ENCODE measurements around the gene RALGPS2. TPM values are rescaled to one million over a fixed set of nuclear protein-coding genes. Genes with fewer than 3 reads are reported as not detected.

RALGPS2 gene
- polyA plus RNA-seq, 1 donor from 2014 or later, result 257 TPM

DNA sequence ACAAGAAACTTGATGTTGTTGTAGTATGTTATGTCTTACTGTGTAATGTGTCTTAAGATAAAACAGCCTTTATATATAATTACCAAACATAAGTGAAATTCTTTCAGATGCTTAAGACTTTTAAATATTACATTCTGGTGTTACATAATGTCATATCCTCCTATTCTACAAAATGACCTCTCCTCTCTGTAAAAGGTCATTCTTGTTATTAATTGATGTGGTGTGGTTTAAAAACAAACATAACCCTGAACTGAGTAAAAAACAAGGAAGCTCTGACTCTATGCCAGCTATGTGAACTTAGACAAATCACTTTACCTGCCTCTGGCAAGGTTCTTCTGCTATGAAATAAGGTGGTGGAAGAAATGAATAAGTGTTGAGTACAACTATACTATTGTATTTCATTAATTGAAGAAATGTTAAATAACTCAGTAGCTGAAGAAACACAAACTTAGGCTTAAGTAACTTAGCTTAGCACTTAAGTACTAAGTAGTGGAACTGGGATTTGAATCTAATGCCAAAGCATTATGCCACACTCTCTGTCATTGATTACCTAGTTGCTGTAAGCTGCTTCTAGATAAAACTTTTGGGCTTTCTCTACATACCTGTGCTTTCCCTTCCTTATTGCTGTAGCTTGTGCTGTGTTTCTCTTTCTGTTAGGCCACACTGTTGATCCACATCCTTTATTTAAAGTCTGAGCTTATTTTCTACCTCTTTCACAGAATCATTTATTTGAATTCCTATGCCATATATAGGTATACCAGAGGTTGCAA lies 146.7 kb downstream of the RALGPS2 start:
- H3K36me3 Mint-ChIP-seq, result peaks cover 4% of the 10 kb centered on the region
- peaks cover 13 to 32% (median 21%) of the 10 kb centered on the region in 3 donors for H3K4me1 Mint-ChIP-seq
- H3K27me3 Mint-ChIP-seq, result no peaks in the 10 kb centered on the region
- peak overlapping the region; percentile 11 to 51 (median 16) for H3K27ac Mint-ChIP-seq
- no peaks in the 10 kb centered on the region for H3K9me3 Mint-ChIP-seq
- H3K4me3 Mint-ChIP-seq, result no peak overlapping the region

- Mint-ChIP-seq H3K9me3 (no peaks in the 10 kb centered on the region), H3K27me3 (no peaks in the 10 kb centered on the region), H3K36me3 (peaks cover 4% of the 10 kb centered on the region), H3K27ac (peak overlapping the region in 2 of 3 donors; percentile 56 to 71), H3K4me1 (peaks cover 6 to 30% (median 10%) of the 10 kb centered on the region in 3 donors), H3K4me3 (no peak overlapping the region)
Measured at GRCh38 chr1:178874966-178875365, 149.9 kb downstream of the RALGPS2 start.

GRCh38 chr1:178875936-178876335 lies 150.9 kb downstream of the RALGPS2 start:
- peak overlapping the region in 2 of 3 donors; percentile 48 to 71 for H3K27ac Mint-ChIP-seq
- H3K27me3 Mint-ChIP-seq, result no peaks in the 10 kb centered on the region
- H3K4me1 Mint-ChIP-seq, result peaks cover 6 to 30% (median 8%) of the 10 kb centered on the region in 3 donors
- H3K9me3 Mint-ChIP-seq, result no peaks in the 10 kb centered on the region
- peaks cover 4% of the 10 kb centered on the region for H3K36me3 Mint-ChIP-seq
- H3K4me3 Mint-ChIP-seq, result no peak overlapping the region

GRCh38 chr1:178877896-178878295 lies 152.9 kb downstream of the RALGPS2 start:
- H3K4me1 Mint-ChIP-seq, result peaks cover 2 to 20% (median 6%) of the 10 kb centered on the region in 3 donors
- no peaks in the 10 kb centered on the region for H3K27me3 Mint-ChIP-seq
- H3K9me3 Mint-ChIP-seq, result no peaks in the 10 kb centered on the region
- peak overlapping the region in 1 of 3 donors; percentile 42 for H3K27ac Mint-ChIP-seq
- no peak overlapping the region for H3K4me3 Mint-ChIP-seq
- peaks cover 1% of the 10 kb centered on the region for H3K36me3 Mint-ChIP-seq

DNA sequence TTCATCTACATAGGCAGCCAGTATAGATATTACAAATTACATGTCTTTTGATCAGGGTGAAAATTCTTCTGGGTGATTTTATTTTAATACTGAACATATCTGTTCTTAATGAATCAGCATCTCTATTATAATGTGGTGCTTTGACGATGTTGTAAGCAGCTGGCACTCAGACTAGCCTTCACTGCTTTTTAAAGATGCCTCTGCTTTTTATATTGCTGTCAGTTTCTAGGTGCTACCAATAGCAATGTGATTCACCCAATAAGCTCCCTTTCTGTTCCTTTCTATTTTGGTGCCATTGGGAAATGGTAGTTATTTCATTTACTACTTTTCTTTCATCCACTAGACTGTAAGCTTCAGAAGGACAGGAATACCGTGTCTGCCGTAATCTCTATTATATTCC lies 156.9 kb downstream of the RALGPS2 start:
- Mint-ChIP-seq H3K9me3 (no peaks in the 10 kb centered on the region), H3K4me1 (peaks cover 0 to 5% (median 3%) of the 10 kb centered on the region in 3 donors), H3K27ac (peak overlapping the region in 1 of 3 donors; percentile 37), H3K27me3 (no peaks in the 10 kb centered on the region), H3K4me3 (no peak overlapping the region), H3K36me3 (peaks cover 3% of the 10 kb centered on the region)

- Mint-ChIP-seq H3K9me3 (no peaks in the 10 kb centered on the region), H3K27ac (peak overlapping the region in 1 of 3 donors; percentile 18), H3K4me3 (no peak overlapping the region), H3K27me3 (no peaks in the 10 kb centered on the region), H3K36me3 (peaks cover 3% of the 10 kb centered on the region), H3K4me1 (peaks cover 0 to 3% (median 0%) of the 10 kb centered on the region in 3 donors)
Measured at GRCh38 chr1:178885869-178886268, 160.8 kb downstream of the RALGPS2 start.

GRCh38 chr1:178886551-178886950 lies 161.5 kb downstream of the RALGPS2 start:
- peaks cover 3% of the 10 kb centered on the region for H3K36me3 Mint-ChIP-seq
- no peaks in the 10 kb centered on the region for H3K9me3 Mint-ChIP-seq
- H3K4me3 Mint-ChIP-seq, result no peak overlapping the region
- peaks cover 0 to 3% (median 0%) of the 10 kb centered on the region in 3 donors for H3K4me1 Mint-ChIP-seq
- H3K27ac Mint-ChIP-seq, result peak overlapping the region; percentile 18 to 87 (median 73)
- H3K27me3 Mint-ChIP-seq, result no peaks in the 10 kb centered on the region

GRCh38 chr1:178895928-178896327 lies 170.9 kb downstream of the RALGPS2 start:
- Mint-ChIP-seq H3K4me1 (peaks cover 6 to 20% (median 8%) of the 10 kb centered on the region in 3 donors), H3K27ac (peak overlapping the region; percentile 57 to 85 (median 60)), H3K4me3 (no peak overlapping the region), H3K36me3 (peaks cover 20% of the 10 kb centered on the region), H3K27me3 (no peaks in the 10 kb centered on the region), H3K9me3 (peaks cover 2 to 12% (median 8%) of the 10 kb centered on the region in 3 donors)

DNA sequence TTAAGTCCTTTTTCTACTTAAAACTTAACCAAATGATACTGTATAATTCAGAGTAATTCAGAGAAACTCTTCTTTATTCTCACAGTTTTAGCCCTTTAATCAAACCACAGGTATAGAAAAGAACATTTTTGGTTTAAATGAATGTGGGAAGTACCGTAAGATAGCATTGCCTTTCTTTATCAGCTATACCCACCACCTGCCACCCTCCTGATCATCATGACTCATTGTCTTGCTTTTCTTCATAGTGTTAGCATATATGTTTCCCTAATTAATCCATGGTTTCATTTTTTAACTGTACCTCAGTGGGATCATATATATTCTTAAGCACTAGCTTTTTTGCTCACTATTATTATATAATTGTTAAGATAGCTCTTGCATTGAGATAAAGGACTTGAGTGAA lies 173.4 kb downstream of the RALGPS2 start:
- no peak overlapping the region for H3K4me3 Mint-ChIP-seq
- no peaks in the 10 kb centered on the region for H3K27me3 Mint-ChIP-seq
- H3K36me3 Mint-ChIP-seq, result peaks cover 24% of the 10 kb centered on the region
- H3K4me1 Mint-ChIP-seq, result peaks cover 6 to 27% (median 9%) of the 10 kb centered on the region in 3 donors
- H3K9me3 Mint-ChIP-seq, result peaks cover 2 to 12% (median 8%) of the 10 kb centered on the region in 3 donors
- no peak overlapping the region for H3K27ac Mint-ChIP-seq

- Mint-ChIP-seq H3K27me3 (no peaks in the 10 kb centered on the region), H3K4me1 (peaks cover 8 to 32% (median 10%) of the 10 kb centered on the region in 3 donors), H3K36me3 (peaks cover 27% of the 10 kb centered on the region), H3K4me3 (peak overlapping the region in 1 of 4 donors; percentile 6), H3K9me3 (peaks cover 2 to 12% (median 8%) of the 10 kb centered on the region in 3 donors), H3K27ac (peak overlapping the region; percentile 29 to 82 (median 68))
Measured at GRCh38 chr1:178899402-178899801, 174.4 kb downstream of the RALGPS2 start.

DNA sequence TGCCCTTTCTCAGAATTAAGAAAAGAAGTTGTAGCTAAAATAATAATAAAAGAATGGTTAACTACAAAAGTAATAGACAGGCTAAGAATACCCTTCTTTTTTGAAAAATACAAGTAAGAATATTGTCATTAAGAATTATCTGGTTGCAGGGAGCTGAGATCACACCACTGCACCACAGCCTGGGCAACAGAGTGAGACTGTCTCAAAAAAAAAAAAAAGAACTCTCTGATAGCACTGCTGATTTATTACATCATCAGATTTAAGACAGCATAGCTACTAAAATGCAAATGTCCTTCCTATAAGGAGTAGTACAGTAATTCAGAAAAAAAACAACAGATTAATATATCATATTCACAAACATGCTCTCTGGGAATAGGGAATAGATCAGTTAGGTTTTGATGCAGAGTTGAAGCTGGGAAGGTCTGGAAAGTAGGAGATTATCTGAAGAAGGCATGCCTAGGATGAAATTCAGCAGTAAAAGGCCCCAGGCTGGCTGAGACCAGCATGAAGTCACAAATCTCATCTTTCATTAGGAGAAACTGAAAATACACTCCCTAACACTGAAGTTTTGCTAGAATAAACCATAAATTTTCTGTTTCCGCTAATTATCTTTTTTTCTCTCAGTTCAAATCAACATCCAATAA lies 176.6 kb downstream of the RALGPS2 start:
- peak overlapping the region in 1 of 4 donors; percentile 12 for H3K4me3 Mint-ChIP-seq
- no peaks in the 10 kb centered on the region for H3K9me3 Mint-ChIP-seq
- peak overlapping the region in 2 of 3 donors; percentile 11 to 40 for H3K27ac Mint-ChIP-seq
- H3K36me3 Mint-ChIP-seq, result peaks cover 21% of the 10 kb centered on the region
- peaks cover 9 to 37% (median 15%) of the 10 kb centered on the region in 3 donors for H3K4me1 Mint-ChIP-seq
- H3K27me3 Mint-ChIP-seq, result no peaks in the 10 kb centered on the region

GRCh38 chr1:178908358-178908757 lies 183.3 kb downstream of the RALGPS2 start:
- H3K27ac Mint-ChIP-seq, result peak overlapping the region in 2 of 3 donors; percentile 59 to 84
- peaks cover 43% of the 10 kb centered on the region for H3K36me3 Mint-ChIP-seq
- peaks cover 38 to 65% (median 48%) of the 10 kb centered on the region in 3 donors for H3K4me1 Mint-ChIP-seq
- no peak overlapping the region for H3K4me3 Mint-ChIP-seq
- H3K27me3 Mint-ChIP-seq, result no peaks in the 10 kb centered on the region
- H3K9me3 Mint-ChIP-seq, result peaks cover 3 to 5% (median 3%) of the 10 kb centered on the region in 3 donors

GRCh38 chr1:178910023-178910422 lies 185.0 kb downstream of the RALGPS2 start:
- H3K27me3 Mint-ChIP-seq, result no peaks in the 10 kb centered on the region
- peaks cover 45 to 60% (median 47%) of the 10 kb centered on the region in 3 donors for H3K4me1 Mint-ChIP-seq
- peaks cover 3 to 5% (median 3%) of the 10 kb centered on the region in 3 donors for H3K9me3 Mint-ChIP-seq
- peaks cover 36% of the 10 kb centered on the region for H3K36me3 Mint-ChIP-seq
- peak overlapping the region in 2 of 4 donors; percentile 3 to 68 for H3K4me3 Mint-ChIP-seq
- peak overlapping the region in 2 of 3 donors; percentile 55 to 94 for H3K27ac Mint-ChIP-seq

GRCh38 chr1:178912597-178912996 lies 187.6 kb downstream of the RALGPS2 start:
- Mint-ChIP-seq H3K27me3 (no peaks in the 10 kb centered on the region), H3K27ac (peak overlapping the region in 1 of 3 donors; percentile 76), H3K9me3 (peaks cover 0 to 5% (median 3%) of the 10 kb centered on the region in 3 donors), H3K36me3 (peaks cover 41% of the 10 kb centered on the region), H3K4me1 (peaks cover 45 to 65% (median 49%) of the 10 kb centered on the region in 3 donors), H3K4me3 (peak overlapping the region in 1 of 4 donors; percentile 39)
